GM06990 (cell line): Measurements from ENCODE around the gene CDKN2B.

Experiments
- DNase-seq: peaks from one replicate; pipeline ENCODE4 v3.0.0-alpha.2; 2011; ENCODE audit not compliant: insufficient read length; ENCODE audit errors: extremely low read depth
- H3K27me3 ChIP-seq: replicated peaks from 2 replicates; pipeline ENCODE4 v1.6.0; 2011; ENCODE audit warnings: low read length; ENCODE audit not compliant: control insufficient read depth, insufficient read depth
- H3K36me3 ChIP-seq: 2 replicates; pipeline ENCODE4 v1.5.1; 2011; ENCODE audit warnings: low read length; ENCODE audit not compliant: control insufficient read depth, insufficient read depth
- H3K4me3 ChIP-seq: replicated peaks from 2 replicates; pipeline ENCODE4 v1.5.1; 2011; ENCODE audit warnings: low read depth, mild to moderate bottlenecking, control low read depth, low read length
- TF ChIP-seq, protein P1 (sequence below): IDR thresholded peaks from 2 replicates; pipeline ENCODE4 v1.5.1; 2011; ENCODE audit warnings: low read length, control low read depth, mild to moderate bottlenecking, inconsistent platforms; ENCODE audit not compliant: insufficient read depth, poor library complexity, severe bottlenecking

Gene CDKN2B

DNA sequence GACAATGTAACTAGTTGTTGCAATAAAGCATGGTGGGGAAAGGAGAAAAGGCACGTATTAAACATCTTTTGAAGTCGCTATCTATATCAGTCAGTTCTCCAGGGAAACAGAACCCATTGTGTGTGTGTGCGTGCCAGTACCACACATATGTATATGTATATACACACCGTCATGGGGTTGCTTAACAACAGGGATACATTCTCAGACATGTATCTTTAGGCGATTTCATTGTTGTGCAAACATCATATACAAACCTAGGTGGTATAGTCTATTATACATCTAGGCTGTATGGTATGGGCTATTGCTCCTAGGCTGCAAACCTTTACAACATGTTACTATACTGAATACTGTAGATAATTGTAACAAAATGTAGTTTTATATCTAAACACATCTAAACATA, 12.2 kb downstream of the CDKN2B start:
- no peak overlapping the region for H3K4me3 ChIP-seq
- H3K36me3 ChIP-seq, result no peaks in the 10 kb centered on the region
- TF ChIP-seq, protein P1, sequence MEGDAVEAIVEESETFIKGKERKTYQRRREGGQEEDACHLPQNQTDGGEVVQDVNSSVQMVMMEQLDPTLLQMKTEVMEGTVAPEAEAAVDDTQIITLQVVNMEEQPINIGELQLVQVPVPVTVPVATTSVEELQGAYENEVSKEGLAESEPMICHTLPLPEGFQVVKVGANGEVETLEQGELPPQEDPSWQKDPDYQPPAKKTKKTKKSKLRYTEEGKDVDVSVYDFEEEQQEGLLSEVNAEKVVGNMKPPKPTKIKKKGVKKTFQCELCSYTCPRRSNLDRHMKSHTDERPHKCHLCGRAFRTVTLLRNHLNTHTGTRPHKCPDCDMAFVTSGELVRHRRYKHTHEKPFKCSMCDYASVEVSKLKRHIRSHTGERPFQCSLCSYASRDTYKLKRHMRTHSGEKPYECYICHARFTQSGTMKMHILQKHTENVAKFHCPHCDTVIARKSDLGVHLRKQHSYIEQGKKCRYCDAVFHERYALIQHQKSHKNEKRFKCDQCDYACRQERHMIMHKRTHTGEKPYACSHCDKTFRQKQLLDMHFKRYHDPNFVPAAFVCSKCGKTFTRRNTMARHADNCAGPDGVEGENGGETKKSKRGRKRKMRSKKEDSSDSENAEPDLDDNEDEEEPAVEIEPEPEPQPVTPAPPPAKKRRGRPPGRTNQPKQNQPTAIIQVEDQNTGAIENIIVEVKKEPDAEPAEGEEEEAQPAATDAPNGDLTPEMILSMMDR, result no peak
- no peak for DNase-seq
- no peaks in the 10 kb centered on the region for H3K27me3 ChIP-seq

- Histone ChIP-seq H3K4me3 (no peak overlapping the region), H3K36me3 (no peaks in the 10 kb centered on the region), H3K27me3 (no peaks in the 10 kb centered on the region)
- TF ChIP-seq, protein P1, result no peak
- no peak for DNase-seq
Observed at GRCh38 chr9:21996438-21996837, 12.7 kb downstream of the CDKN2B start.

DNA sequence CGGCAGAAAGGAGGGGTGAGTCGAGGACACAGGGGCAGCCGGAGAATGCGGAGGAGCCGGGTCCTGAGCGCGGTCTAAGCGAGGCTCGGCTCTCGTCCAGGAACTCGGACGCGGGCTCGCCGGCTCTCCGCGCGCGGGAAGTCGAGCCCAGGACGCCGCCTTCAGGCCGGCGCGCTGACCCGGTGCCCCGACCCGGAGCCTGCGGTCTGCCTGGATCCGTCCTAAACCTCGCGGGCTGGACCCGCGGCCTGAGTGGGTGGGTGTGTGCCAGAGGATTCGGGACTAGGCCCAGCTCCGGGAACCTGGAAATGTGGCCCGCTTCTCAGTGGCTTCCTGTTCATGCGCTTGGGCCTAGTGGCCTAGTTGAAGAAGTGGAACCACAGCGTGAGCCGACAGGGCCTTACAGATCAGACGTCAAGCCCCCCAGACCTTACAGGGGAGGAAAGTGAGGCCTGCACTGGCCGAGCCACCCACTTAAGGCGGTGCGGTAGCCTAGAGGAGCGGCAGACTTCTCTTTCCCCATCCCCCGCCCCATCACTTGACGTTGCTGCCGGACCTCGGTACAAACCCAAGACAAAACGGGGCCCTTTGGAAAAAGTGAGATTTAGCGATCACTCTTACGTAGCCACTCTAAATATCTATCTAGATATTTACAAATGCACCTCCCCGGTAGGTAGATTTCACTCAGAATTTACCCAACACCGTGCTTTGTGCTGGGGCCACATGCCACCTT, 13.3 kb downstream of the CDKN2B start:
- TF ChIP-seq, protein P1, result peak; percentile 30
- DNase-seq, result peak; percentile 66
- no peaks in the 10 kb centered on the region for H3K27me3 ChIP-seq
- no peaks in the 10 kb centered on the region for H3K36me3 ChIP-seq
- H3K4me3 ChIP-seq, result peak overlapping the region; percentile 81

GRCh38 chr9:21995006-21995665, 14.0 kb downstream of the CDKN2B start:
- Histone ChIP-seq H3K36me3 (no peaks in the 10 kb centered on the region), H3K27me3 (no peaks in the 10 kb centered on the region), H3K4me3 (peak overlapping the region; percentile 81)
- DNase-seq, result peak; percentile 90
- TF ChIP-seq, protein P1, result no peak

GRCh38 chr9:21994556-21995005, 14.5 kb downstream of the CDKN2B start, which contains the start of gene CDKN2B-AS1:
TSS of gene CDKN2B-AS1 (plus strand) at chr9:21994791.
- TF ChIP-seq, protein P1, result peak; percentile 27
- DNase-seq, result peak; percentile 87
- Histone ChIP-seq H3K36me3 (no peaks in the 10 kb centered on the region), H3K4me3 (peak within 1 kb of the TSS; percentile 81), H3K27me3 (no peaks in the 10 kb centered on the region)
